T follicular helper cell (primary cell): ENCODE data around the gene RAI1.

Source experiments
- DNase-seq: peaks from one replicate; pipeline ENCODE4 v3.0.0-alpha.2; 2020; ENCODE audit warnings: low read depth

Gene RAI1

DNA sequence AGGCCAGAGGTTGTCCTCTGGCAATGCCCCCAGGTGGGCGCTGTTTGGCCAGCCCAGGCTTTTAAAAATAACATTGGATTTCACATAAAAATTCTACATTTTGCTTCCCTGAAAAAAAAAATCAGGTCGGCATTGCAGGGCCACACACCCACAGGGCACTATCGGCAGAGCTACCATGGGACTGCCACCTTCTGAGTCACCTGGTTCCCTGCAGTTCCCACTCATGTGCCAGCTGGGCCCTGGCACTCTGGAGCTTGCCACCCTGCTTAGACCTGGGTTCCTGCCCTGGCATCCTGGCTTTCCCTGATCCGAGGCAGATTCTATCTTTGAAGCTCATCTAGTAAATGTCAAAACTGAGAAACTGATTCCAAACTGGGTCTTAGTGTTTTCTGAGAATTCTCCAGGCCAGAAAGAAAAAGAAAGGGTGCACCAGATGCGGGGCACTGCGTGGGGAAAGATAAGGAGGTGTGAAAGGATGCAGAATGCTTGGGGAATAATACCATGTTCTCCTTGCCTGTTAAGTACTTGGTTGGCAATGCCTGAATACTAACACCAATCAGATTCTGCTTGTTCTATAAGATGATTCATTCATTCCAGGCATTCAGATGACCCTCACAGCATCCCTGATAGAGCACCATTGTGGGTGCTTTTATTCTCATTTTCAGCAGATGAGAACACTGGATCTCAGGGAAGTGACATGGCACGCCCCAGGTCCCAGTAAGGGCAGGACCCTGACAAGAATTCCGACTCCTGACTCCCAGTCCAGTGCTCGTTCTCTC, 51.8 kb downstream of the RAI1 start:
- no peak for DNase-seq

DNA sequence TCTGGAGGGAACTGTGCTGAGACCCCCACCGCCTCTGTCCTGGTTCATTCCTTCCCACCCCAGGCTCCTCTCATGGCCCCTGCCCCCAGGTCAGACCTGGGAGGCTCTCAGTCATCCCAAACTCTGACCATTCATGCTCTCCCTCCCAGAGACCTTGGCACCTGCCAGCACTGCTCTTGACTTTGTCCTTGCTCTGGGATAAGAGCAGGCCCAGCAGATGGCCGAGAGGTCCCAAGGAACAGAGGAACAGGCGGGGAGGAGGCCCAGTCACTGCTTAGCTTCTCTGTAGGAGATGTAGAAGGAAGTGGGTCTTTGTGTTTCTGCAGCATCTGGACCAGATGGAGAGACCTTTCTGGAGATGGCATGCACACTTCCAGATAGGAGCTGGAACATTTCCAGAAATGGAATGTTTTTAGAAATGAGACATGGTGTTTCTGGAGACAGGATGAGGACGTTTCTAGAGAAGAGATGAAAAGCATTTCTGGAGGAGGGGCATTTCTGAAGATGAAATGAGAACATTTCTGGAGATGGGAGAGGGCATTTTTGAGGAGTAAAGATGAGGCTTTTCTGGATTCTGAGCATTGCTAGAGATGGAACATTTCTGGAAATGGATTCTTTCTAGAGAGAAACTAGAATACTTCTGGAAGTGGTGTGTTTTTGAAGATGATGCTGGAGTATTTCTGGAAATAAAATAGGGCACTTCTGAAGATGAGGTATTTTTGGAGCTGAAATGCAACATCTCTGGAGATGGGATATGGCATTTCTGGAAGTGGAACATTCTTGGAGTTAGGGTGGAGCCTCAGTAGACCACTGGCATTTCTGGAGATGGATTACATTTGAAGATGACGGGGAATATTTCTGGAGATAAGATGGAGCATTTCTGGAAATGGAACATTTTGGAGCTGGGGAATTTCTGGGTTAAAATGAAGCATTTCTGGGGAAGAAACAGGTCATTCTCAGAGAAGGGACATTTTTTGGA, 55.2 kb downstream of the RAI1 start:
- no peak for DNase-seq

DNA sequence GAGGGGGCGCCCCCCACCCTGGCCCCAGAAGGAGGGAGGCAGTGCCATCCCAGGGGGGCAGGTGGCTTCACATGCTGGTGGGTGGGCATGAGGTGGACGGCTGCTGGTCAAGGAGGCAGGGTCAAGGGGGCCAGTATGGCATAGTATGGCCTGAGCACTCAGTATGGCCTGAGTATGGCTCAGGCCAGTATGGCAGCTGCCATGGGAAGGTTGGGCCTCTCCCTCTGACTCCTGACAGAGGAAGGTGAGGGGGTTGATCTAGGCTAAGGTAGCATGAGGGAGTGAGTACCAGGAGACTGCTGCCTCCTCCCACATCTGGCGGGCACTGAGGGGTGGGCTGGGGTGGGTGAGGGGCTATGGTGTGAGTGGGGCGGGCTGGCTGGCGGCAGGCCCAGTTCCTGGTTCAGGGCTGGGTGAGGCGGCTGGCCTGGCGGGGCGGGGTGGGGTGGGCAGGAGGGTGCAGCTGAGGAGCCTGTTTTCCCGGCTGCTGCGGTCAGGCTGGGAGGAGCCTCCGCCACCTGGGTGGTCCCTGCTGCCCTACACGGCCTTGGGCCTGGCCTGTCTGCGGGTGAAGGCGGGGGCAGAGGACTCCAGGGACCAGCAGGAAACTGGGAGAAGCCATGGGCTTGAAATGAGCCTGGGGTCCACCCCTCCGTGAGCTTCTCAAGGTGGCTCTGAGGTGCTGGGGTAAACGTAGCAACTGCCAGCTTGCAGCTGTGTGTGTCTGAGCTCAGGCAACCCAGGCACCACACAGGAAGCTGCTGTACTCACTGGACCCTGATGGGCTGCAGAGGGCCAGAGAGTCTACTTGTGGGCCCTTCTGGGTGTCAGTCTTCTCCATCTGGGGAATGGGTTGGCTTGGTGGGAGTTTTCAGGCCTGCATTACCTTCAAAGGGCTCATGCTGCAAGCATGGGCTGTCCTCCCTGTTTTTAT, 57.0 kb downstream of the RAI1 start:
- no peak for DNase-seq

DNA sequence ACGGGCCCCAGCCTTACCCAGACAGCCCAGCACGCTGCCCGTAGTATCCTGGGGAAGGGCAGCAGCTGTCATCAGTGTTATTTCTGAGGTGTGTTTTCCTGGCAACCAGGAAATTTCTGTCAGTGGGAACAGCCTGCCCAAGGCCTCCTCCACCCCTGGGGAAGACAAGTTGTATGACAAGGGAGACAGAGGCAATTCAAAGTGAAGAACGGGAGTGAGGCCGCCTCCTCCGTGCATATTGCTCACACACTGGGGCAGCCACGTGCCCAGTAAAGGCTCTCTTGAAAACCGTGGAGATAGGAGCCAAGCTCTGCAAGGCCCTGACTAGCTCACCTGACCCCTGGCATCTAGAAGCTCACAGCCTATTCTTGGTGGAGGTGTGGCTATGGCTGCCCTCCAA, 57.6 kb downstream of the RAI1 start:
- no peak for DNase-seq

DNA sequence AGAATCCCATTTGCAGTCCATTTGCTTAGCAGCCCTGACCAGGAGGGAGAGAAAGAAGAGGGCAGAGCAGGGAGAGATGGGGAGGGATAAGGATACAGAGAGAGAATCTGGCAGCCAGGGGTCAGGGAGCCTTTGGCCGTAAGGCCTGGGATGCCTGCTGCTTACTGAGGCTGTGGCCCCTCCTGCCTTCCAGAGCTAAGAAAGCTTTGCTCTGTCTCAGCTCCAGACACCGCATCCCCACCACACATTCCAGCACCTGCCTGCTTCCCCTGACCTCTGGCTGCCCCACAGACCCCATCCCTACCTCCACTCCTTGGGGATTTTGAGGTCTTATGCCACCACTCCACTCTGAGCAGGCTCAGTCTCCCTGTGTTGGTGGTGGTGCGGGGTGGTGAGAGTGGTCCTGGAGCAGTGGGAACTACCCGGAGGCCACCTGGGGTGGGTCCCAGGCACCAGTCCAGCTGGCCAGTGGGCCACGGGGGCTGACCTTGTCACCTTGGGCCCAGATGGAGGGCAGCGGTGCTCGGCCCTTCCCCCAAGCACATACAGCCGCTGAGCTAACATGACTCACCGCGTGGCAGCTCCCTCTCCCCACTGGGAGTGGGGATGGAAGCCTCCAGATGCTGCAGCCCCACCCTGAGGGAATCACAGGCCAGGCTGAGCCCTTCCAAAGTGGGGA, 58.3 kb downstream of the RAI1 start:
- no peak for DNase-seq

DNA sequence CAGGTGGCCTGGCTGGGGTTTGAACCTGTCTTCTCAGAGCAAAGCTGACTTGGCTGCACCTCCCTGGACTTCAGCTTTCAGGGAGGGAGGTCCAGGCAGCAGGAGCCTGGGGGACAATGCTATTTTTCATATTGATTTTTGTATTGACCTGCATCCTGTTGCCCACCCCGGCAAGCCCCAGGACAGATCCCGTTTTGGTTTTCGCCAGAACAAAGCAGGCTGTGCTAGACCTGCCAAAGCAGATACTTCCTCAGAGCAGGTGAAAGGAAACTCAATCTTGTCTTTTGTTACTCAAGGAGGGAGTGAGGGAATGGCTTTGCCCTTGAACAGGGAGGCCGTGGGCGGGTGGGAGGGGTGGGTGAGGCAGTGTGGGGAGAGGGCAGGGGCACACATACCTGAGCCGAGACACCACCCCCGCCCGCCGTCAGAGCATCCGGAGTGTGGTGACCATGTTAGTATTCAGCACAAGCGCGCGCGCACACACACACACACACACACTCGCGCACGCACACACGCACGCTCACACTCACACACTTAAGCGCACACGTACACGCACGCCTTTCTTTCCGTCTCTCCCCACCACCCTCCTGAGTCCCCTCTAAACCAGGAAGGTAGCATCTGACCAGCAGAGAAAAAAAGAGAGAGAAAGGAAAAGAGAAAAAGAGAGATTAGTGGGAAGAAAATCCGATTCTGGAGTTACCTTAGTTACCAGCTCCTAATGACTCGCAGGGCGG, 59.5 kb downstream of the RAI1 start:
- no peak for DNase-seq

DNA sequence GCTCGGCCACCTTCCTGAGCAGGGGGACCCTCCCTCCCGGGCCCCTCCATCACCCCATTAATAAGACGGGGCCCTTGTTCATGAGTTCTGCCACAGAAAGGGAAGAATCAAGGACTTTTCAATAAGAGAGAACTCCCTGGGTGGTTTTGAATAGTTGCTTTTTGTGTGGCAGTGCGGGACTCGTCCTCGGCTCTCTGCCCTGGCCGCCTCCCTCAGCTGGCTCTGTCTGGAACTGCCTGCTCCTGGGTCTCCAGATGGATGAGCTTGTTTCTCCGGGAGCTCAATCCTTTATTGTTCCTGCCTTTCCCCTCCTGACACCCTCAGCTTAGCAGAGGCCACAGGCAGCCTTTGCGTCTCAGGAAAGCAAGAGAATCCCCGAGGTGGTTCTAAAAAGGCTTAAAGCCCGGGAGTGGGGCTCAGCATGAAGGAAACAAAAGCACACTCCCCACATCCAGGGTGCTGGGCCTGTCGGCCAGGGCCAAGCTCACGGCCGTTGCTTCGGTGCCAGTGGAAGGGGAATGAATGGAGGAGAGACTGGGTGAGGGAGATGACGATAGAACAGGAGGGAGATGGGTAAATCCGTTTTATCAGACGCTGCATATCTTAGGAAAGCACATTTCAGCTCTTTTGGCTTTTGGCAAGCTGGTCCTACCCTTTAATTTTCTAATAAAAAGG, 60.2 kb downstream of the RAI1 start:
- DNase-seq: no peak

DNA sequence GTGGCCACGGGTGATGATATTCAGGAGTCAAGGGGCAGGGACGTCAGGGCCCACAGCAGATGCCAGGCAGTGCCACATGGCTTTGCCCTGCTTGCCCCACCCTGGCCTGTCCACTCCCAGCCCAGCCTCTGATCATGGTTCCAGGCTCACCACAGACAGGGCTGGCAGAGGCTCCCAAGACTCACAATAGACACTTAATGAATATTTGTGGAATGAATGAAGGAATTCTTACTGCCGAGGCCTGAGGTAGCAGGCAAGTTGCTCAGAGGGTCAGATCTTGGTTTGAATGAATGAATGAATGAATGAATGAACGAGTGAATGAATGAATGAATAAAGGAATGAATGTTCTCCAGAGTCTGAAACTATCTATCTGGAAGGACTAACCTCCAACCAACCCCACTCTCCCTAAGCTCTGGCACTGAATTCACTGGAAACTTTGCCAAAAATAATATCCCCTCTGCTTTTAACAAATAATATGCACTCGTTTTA, 60.9 kb downstream of the RAI1 start:
- DNase-seq: no peak

DNA sequence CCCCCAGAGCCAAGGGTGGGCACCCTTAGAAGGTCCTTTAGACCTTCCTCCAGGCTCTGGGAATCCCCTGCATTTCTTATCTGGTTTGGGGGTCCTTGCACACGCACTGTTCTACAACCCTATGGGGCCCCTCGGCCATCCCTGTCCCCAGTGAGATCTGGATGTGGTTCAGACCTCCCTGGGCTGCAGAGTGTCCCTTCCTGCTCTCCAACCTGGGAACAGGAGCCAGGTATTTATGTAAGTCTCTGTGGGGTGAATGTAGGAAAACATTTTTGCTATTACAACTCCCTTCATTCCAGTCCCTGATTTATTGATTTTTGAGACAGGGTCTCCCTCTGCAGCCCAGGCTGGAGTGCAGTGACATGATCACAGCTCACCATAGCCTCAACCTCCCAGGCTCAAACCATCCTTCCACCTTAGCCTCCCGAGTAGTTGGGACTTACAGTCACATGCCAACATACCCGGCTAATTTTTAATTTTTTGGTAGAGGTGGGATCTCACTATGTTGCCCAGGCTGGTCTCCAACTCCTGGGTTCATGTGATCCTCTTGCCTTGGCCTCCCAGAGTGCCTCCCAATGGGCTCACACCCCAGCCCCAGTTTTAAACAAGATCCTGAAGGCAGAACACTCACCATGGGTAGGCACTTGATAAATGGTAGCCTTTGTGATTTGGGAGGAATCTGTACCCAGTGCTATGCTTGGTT, 61.6 kb downstream of the RAI1 start:
- no peak for DNase-seq

DNA sequence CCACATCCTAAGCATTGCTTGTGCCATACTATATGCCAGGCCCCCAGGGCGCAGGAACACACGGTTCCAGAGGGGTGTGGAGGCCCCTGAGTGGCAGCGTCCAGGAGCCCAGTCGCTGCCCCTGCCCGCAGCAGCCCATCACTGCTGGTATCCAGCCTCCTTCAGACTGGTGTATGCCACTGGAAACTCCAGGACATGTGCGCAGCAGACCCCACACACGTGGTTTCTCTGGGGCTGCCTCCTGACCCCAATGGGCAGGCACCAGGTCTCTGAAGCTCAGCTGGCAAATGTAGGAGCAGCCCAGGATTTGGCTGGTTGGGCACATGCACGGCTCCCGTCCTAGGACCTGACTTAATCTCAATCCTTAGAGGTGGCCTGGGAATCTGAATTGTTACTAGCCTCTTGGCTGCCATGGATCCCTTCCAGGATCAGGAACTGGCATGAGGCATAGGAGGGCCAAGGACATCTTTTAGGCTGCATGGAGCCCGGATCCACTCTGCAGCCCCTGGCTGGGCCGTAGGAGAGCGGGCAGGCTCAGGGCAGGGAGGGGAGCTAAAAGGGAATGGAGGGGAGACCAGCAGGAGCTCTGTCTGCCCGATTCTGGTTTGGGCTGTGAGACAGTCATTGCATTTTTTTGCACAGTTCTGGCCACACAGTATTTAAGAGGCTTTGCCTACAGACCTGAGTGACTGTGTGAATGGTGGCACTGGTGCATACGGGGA, 62.3 kb downstream of the RAI1 start:
- DNase-seq: no peak

DNA sequence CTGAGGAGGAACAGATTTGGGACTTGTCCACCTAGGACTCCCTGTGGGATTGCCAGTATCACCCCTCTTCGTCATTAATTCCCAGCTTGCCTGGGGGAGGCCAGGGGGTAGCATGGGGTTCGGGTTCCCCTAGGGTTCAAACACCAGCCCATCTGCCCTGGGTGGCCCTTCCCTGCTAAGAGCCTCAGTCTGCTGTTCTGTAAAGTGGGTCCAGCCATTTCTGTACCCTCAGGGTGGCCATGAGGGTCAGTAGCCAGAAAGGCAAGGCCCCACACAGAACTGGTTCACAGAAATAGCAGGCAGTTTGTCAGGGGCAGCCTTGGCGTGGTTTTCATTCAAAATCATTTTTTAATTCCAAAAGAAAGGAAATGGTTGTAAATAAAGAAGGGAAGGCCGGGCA, 62.9 kb downstream of the RAI1 start:
- no peak for DNase-seq

DNA sequence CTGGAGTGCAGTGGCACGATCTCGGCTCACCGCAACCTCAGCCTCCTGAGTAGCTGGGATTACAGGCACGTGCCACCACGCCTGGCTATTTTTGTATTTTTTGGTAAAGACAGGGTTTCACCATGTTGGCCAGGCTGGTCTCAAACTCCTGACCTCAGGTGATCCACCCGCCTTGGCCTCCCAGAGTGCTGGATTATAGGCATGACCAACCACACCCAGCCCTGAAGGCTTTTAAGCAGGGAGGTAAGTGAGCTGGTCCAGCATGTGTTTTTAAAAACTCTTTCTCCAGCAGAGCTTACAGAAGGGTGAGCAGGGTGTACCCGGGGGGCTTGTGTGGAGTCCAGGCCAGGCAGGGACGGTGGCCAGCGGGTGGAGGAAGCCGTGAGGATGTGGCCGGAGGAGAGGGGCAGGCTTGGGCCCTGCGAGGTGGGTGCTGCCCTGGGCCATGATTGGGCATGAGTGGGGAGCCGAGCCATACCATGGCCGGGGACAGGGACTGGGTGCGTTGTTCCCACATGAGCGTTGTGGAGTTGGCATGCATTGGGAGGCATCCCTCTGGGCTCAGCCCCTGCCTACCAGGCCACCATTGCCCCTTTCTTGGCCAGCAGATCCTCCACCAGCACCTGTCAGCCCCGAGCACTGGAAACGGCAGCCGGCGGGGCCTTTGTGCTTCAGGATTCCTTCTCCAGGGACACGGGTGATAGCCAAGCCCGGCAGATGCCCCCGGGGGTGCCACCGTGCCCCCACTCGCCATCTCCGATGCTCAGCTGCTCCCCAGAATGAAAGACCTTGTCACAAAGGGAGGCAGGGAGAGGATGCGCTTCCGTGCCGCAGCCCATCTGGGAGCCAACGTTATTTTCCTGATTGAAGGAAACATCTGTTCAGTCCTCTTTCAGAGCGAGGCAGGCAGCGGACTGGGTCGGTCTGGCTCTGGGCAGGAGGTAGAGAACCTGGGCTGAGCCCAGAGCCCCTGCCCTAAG, 64.5 kb downstream of the RAI1 start:
- DNase-seq: no peak

DNA sequence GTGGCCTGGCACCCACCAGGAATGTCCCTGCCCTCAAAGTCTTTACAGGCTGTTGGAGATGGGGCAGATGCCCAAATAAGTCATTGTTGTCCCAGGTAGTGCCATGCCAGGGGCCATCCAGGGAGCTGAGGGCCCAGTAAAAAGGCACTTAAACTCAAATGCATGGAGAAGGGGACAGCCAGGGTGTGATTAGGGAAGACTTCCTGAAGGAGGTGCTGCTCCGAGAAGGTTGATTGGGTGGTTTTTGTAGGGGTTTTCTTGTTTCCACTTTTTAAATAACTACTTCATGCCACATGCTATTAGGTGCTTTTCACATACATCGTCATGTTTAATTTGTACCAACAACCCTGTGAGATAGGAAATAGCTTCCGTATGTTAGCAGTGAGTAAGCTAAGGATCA, 66.9 kb downstream of the RAI1 start:
- no peak for DNase-seq

DNA sequence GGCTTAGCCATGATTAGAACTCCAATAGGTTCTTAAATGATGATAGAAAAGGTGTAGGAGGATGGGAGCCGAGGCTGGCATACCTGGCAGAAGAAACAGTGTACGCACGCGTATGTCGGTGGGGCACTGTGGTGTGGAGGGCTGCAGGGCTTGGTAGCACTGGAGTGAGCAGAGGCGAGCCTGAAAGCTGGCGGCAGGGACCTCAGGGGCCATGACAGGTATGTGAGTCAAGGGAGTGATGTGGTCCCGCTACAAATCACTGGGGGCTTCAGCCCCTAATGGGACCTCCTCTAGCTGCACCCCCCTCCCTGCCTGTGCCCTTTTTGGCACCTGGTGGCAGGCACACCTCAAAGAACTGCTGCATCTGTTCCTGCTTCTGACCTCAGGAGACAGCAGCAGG, 67.3 kb downstream of the RAI1 start:
- DNase-seq: no peak

DNA sequence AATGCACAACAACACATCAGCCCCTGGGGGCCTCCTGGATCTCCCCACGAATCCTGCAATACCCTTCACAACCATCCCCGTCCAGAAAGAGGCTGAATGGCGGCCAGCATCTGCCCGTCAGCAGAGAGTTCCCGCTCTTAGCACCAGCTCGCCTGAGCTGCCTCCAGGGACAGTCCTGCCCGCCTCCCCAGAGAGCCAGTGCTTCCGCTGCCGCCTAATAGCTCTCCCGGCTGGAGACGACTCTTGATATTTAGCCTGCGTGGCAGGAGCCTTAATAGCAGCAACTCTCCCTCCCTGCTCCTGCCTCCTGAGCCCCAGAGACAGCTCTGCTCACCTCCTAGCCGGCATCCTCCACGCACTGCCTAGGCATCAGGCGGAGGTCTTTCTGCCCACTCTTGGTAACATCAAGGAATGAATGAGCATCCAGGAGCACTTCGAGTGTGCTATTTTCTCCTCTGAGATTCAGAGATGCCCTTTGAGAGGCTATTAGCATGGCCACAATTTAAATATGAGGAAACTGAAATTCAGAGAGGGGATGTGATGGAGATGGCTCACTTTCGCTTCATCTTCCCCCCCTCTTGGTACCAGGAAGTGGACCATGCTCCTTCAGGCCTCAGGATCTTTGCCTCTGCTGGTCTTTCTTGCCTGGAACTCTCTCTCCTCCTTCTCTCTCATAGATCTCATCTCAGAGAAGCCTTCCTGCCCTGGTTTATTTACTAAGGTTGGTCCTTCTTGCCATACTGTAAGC, 67.9 kb downstream of the RAI1 start:
- DNase-seq: no peak

DNA sequence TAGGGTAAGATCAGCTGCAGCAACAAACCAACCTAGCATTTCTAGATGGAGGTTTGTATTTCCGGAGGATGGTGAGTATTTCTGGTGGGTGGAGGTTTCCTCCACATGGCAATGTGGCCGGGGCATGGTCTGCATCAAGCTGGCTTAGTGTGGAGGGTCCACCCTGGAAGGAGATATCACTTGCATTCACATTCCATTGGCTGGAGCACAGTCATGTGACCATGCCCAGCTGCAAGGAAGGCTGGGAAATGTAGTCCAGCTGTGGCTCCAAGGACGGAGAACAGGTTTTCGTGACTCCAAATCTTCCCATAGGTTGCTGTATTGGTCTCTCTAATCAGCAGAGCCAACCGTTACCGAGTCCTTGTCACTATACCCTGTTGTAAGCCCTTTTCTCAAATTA, 68.7 kb downstream of the RAI1 start:
- DNase-seq: peak; percentile 19

DNA sequence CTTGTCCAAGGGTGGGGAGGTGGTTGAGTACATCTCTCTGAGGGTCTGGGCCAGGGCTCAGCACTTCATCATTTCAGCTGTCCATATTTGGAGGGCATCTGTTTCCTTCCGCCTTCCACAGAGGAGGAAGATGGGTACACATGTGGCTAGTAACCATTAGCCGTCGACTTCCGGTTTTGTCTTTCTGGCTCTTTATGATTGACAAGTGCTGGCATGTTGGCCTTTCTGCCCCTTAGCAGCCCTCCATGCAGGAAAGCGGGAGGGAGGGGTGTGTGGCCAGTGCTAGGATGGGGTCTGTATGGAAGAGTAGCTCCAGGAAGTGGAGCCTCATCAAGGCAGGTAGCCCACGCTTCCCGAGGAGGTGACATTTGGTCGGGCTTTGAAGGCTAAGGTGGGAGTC, 69.6 kb downstream of the RAI1 start:
- DNase-seq: no peak
